Stimulated activated CD4-positive, alpha-beta T cell treated with anti-CD3 and anti-CD28 coated beads, Interleukin-12 subunit alpha, Interleukin-12 subunit beta, amount 100 ng/mL, for 24 hours (primary cell): Measurements from ENCODE around the gene ZNF354C.

Experiments
- DNase-seq, 2 experiments: peaks; one replicate each; pipeline ENCODE4 v3.0.0-alpha.2; 2020; ENCODE audit warnings: low read depth in 2 of 2

The ZNF354C gene

DNA sequence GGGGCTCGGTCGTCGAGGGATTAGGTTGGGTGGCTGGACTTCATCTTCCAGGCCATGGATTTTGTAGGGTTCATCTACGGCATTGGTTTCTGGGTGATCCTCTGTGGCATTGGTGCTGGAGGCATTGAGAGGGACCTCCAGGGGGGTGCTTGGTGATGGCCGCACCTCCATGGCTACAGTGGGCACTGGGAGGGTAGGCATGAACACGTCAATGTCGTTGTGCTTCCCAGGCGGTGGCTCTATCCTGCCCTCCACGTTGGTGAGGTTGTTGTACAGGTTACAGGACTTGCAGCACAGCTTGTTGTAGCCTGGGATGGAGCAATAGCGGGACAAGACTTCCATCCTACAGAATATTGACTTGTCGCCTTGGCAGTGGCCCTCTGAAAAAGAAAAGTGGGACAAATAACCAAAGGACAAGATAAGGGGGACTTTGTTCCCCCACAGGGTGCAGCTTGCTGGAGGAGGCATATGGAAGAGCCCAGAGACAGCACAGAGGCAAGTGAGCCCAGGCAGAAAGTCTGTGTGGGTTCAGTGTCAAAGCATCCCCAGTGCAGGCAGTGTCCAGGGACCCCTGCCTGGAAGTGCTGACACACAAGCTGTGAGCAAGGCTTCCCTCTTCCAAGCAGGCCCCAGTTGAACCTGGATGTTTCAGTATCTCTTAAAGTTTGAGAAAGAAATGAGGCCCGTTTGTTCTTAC, 53.9 kb downstream of the ZNF354C start:
- DNase-seq, result no peak

DNA sequence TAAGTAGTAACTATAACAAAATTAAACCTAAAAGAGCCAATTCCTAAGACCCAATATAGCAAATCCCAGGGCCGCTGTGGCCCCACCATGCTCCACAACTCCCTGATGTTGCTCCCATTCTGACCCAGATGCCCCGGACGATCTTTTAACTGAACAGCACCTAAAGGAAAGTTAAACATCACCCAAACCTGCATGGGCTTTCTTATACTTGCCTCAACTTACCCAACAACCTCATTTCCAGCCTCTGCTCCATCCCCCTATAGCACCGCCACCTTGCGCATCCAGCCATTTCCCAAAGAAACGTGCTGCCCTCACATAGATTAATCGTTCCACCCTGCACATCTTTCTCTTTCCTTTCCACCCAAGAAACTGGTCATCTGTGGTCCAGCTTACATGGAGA, 54.6 kb downstream of the ZNF354C start:
- no peak for DNase-seq

DNA sequence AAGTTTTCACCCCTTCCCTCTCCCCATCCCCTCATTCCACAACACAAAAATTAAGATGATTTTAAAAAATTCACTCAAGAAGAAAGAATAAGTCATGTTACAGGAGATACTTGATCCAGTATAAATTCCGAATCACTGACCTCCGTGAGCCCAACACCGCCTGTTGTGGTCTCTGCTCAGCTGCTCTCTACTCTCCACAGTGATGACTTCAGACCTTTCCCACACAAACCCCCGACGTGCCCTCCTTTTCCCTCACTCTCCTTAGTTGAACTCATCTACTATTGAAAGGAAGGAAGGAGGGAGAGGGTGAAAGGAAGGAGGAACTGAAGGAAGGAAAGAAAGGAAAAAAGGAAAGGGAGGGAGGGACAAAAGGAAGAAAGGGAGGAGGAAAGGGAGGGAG, 55.1 kb downstream of the ZNF354C start:
- no peak for DNase-seq

DNA sequence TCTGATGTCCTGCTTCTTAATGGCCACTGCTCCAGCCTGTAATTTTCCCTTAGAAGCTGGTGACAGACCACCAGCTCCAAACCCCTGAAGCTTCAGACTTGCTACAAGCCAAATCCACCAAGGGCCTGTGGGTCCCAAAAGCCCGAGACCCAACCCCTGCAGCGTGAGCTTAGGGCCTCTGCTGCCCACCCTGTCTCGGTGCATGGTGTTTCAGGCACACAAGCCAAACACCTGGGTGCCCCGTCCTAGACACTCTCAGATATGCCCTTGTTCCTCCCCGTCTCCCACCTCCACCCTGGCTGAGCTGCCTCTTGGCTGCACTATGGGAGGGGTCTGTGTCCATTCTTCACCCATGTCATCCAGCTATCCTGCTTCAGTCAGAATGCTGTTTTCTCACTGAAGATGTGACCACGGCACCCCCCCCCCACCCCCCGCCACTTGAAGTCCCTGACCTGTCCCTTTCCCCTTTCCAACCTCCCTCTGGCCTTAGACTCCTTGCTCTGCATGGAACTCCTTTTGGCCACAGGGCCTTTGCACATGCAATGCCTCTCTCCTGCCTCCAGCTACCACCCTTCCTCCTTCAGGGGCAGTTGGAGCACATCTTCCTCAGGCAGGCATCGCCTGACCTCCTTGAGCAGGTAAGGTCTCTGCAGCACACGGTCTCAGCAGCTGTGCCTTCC, 55.8 kb downstream of the ZNF354C start:
- no peak for DNase-seq

DNA sequence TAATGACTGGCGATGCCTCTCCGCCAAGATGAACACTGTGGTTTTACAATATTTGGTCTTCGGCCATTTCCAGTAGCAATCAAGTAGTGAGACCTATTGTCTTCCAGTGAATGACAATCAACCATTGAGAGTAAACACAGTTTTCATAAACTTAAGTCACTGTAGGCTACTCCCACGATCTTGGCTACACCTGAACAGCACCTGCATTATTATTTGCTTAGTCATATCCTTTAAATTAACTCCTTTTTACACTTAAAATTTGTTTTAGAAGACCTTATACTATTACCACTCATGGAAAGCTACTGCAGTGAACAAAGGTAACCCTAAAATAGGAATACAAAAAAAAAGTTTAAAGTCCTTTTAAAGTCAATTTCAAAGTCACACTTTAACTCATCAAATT, 58.2 kb downstream of the ZNF354C start:
- no peak for DNase-seq

DNA sequence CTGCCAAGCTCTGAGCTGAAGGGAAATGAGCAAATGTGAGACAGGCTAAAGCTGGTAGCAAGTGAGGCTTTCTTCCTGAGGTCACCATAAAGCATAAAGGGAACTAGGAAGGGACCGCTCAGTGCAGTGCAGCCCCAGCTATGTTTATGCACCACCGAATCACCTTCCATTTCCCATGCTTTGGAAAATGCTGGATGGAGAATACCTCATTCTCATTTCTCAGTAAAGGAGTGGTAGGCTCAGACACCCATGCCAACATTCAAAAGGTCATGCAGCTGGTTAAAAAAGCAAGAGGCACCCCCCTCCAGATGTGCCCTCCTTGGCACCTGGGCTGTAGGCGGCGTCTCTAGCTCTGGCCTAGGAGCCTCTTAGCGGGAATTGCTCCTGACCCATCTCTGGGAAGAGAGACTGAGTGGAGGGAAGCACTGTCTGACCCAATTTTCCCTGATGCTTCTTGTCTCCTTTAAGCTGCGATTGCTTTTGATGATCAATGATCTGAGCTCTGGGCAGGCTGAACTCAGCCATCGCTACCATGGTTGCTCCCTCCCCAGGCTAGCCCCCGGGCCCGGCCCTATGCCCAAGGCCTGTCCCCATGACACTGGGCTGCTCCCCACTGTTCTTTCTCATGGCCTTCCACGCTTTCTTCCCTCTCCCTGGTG, 58.7 kb downstream of the ZNF354C start:
- DNase-seq, result no peak

DNA sequence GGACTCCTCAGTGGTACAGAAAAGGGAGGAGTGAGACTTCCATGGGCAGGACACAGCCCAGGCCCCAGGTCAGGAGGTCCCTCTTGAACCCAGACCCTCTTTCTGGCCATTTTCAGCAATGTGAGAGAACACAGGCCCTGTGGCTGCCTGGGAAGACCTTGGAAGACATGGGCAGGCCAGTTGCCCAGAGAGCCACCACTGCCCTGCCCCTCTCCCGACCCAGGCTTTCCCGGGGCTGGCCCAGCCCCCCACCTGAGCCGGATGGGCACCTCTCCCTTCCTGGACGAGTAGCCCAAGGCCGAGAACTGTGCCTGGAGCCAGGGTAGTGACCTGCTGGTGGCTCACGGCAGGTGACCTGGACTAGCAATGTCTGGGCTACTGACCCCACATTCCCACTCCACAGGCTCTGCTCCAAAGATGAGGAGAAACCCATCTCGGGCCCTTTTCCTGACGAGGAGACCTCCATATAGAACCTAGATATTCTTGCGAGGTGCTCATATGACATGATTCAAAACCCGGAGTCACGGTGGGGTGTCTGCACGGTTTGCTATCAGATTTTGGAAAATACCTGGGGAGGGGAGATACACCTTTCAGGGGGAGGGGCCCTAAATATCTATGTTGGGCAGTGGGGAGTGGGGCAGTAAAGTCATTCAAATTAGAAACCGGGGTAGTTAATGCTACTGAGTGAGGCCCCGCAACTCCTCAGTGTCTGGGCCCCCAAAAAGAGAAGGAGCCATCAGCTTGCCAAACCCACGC, 59.4 kb downstream of the ZNF354C start:
- DNase-seq, result no peak

DNA sequence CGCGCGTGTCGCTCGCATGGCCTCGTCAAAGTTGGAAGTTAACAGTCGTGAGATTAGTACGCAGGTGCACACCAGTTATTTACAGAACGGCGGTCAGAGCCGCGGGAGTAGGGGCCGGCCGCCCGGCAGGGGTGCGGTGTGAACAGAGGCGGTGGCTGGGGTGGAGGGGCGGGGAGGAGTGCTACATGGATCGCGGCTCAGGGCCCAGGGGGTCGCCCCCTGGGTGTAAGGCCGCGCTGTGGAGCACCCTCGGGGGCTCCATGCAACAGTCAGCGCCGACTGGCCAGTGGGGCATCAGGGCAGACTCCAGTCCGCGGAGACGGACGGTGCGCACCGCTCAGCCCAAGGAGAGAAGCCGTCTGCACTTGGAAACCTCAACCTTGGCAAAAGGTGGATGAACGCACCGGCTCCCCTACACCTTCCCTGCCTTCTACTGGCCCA, 60.3 kb downstream of the ZNF354C start:
- no peak for DNase-seq

DNA sequence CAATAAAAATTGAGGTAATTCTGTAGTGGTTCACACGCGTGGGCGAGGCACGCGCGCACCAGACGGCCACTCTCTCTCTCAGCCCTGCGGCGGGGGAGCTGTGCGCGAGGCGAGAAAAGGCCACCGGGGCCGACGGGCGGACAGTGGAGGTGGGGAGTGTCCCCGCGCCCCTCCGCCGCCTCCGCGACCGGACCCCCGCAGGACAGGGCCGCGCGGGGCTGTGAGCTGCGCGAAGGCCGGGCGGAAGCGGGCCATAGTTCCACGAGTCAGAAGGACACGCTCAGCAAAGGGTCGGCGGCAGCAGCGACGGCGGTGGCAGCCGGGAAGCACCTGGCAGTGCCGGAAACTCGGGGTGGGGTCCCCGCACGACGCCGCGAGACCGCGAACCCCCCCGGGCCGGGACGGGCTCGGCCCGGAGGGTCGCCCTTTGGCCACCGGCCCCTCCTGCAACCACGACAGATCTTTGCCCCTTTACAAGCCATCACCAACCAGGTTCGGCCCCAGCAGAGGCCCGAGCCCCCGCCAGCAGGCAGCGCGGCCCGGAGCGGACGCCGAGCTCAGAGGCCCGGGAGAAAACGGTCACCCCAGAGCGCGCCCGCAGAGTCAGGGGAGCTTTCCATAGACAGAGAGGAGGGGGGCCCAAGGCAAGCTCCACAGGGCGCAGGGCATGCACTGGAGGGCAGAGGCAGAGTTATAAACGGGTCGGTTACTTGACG, 60.9 kb downstream of the ZNF354C start:
- DNase-seq, result no peak

DNA sequence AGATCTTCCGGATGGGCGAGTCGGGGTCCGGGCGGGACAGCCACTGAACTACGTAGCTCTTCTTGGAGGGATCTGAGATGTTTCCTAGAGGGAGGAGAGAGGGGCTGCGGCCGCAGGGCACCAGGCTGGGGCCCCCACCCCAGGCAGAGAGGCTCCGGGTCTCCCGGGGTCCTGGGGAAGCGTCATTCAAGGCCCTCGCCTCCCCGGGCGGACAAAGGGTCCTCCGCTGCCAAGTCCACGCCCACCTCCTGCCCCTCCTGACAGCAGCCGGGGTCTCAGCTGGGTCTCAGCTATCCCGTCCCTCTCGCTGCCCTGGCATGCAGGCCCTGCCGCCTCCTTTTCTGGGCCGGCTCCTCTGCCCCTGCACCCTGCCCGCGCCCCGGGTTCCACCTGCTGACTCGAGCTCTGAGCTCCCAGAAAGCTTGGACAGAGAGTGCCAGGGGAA, 61.5 kb downstream of the ZNF354C start:
- no peak for DNase-seq

DNA sequence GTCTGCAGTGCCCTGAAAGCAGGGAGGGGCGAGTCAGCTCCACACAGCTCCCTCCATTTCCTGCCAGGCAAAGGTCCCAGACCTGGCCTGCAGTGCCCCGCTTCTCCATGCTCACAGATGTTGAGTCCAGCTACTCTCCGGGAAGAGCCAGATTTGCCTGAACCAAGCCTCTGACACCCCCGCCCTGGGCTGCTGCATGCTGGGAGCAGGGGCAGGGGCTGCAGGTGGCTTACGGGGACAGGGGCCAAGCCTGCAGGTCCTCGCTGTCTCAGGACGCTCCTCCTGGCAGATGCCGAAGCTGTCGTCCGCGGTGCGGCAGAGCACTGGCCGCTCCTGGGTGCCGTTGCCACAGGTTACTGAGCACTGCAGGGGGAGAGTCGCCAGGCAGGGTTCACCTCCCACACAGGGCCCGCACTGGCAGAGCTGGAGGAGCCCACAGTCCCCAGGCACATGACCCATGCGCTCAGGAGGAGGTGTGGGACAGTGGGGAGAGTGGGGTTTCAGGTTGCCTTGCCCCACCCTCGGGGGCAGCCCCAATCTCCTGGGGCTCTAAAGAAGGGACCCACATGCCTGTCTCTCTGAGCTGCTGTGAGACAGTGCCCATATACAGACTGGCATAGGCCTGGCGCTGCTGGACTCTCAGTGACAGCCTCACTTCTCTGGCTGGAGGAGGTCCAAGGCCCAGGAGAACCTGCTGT, 62.4 kb downstream of the ZNF354C start:
- no peak for DNase-seq

DNA sequence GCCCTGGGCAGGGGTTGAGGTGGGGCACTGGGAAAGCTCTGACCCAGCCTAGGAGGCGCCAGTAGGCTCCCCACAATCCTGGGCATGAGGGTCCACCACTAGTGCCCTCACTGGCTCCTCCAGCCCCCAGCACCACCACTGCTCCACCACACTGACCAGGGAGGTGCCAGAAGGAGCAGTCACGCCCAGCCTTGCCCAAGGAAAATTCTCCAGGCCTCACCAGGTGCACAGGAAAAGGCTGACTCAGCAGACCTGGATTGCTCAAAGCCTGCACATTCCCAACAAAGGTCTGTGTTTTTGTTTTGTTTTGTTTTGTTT, 62.9 kb downstream of the ZNF354C start:
- no peak for DNase-seq

DNA sequence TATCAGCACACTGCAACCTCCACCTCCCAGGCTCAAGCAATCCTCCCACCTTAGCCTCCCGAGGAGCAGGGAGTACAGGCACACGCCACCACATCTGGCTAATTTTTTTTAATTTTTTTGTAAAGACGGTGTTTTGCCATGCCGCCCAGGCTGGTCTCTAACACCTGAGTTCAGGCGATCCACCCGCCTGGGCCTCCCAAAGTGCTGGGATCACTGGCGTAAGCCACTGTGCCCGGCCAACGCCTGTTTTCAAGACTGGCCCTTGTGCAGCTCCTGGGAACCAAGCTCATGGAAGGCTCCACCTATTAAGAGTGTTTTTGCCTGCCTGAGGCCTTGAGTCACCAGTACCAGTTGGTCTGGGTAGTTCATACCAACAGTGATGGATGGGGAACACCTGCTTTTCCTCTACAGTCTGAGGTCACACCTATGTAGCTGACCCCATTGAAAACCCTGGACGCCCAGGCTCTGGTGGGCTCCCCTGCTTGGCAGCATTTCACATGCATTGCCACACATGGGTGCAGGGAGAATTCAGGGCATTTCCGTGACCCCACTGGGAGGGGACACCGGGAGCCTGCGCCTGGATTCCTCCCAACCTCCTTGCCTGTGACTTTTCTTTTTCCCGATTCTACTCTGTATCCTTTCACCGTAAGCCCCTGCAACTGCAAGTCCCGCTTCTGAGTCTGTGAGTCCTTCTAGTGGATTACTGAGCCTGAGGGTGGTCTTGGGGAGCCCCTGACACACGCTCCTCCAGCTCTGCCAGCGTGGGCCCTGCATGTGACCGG, 63.5 kb downstream of the ZNF354C start:
- DNase-seq, result no peak

DNA sequence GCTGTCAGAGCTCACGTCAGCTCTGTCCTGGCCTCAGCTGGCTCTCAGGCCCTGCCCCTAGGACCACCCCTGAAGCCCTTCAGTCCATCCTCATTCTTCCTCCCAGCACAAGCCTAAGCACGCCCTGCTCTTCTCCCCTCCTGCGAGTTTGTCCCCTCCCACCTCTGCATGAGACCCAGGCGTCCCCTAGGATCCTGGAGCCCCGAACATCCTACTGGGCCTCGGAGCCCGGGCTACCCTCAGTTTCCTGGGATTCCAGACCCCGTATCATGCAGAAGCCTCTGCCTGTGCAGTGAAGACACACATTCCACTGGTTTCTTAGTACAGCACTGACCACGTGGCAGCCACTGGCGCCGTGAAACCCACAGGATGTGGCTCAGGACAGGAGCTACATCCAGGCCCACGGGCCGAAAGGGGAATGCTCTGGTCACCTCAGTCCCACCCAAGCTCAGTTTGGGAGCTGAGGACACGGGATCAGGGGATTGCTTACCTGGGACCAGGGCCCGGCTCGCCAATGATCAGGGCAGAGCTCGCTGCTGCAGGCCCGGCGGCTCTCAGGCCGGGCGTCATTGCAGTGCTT, 64.2 kb downstream of the ZNF354C start:
- no peak for DNase-seq

DNA sequence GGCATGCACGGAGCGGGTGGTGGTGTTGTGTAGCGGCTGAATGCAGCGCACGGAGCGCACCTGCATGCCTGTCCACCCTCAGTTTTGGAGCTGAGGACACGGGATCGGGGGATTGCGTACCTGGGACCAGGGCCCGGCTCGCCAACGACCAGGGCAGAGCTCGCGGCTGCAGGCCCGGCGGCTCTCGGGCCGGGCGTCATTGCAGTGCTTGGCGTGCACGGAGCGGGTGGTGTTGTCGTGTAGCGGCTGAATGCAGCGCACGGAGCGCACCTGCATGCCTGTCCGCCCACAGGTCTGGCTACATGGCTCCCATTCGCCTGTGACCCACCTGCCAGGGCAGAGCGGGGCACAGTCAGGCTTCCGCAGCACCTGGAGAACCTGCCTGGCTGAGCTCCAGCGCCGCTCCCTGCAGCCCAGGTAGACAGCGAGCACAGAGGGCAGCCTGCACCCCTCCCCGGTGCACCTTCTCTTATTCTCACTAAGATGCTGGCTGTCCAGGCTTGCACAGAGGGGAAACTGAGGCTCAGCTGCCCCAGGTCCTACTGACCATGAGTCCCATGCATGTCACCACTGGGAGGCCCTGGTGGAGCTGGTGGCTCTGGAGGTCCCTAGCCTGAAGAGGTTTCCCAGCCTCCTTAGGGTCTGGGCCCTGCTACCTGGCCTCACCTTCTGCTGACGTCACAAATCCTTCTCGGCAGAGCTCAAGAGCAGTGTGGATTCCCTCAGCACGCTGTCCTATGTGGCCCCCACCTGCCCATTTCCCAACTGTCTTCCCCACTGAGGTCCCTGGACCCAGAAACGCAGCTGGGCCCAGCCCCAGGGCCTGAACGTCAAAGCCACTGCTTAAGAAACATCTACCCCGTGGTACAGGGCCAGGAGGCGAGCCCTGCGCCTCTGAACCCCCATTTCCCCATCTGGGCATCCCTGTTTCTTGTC, 64.9 kb downstream of the ZNF354C start:
- no peak for DNase-seq

DNA sequence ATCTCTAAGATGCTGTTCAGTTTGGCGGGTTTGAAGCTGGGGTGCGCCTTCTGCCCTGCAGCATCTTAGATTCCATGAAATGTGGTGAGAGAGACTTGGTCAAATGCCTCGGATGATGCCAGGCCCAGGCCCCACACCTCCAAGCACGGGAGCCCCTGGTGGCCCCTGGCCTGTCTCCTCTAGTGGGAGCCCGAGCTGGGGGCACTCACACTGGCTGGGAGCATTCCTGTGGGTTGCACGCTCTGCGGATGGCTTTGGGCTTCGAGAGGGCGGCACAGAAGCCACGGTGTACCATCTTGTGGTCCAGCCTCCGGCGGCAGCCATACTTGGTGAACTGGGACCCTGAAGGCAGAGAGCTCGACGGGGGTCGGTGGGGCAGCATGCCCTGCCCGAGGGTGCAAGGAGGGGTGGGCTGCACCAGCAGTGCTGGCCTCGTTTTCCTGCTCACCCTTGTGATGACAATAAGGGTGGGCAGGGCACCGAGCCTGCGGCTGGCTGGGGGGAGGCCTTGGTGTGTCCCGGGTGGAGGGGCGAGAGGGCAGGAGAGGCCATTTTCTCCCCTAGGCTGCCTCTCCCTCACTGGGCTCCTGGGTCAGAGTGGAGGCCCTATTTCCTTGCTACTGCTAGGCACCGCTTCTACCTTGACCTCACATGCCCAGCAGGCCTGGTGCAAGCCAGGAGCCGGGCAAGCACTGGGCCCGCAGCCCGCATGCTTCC, 65.8 kb downstream of the ZNF354C start:
- DNase-seq, result no peak

DNA sequence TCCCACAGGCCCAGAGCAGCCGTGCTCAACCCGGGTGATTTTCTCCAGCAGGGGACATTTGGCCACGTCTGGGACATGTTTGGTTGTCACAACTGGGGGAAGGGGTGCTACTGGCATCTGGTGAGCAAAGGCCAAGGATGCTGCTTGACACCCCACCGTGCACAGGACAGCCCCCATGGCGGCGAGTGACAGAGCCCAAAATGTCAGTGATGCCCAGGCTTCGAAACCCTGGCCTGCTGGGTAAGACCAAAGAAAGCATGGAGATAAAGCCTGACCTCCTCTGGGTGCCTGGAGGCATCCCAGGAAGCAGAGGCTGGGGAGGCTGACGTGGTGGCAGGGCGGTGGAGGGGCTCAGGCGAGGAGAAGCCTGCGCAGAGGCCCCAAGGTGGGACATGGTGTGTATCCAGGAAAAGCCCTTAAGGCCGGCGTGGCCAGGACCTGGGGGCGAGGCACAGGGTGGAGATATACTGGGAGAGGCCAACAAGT, 66.4 kb downstream of the ZNF354C start:
- no peak for DNase-seq
